Psoas muscle (tissue), 8 donors: ENCODE data around the gene TMPRSS6. TPM values are rescaled to one million over a fixed set of nuclear protein-coding genes. Genes with fewer than 3 reads are reported as not detected.

Experiments used
- ATAC-seq, 4 donors: fragments of 200-7000 bp; cut with Tn5 transposase; one replicate each; pipeline ENCODE4 v1.9.1; 2020; ENCODE audit warnings: moderate library complexity in 3 of 4, mild to moderate bottlenecking in 2 of 4
- DNase-seq, 2 donors: peaks; one replicate each; pipeline ENCODE4 v3.0.0-alpha.2; 2020
- H3K27ac ChIP-seq: fragments of 200-600 bp; one replicate; pipeline ENCODE4 v1.8.0; 2022
- H3K27me3 ChIP-seq, 3 donors: fragments of 200-600 bp in 1 of 3; one replicate each; pipeline versions ENCODE4 v1.6.1 to v1.8.0; 2013 to 2022; ENCODE audit warnings: low read length in 2 of 3, mild to moderate bottlenecking in 2 of 3, moderate library complexity in 1 of 3; ENCODE audit not compliant: insufficient read depth in 3 of 3
- H3K36me3 ChIP-seq, 2 donors: fragments of 200-600 bp in 1 of 2; one replicate each; pipeline versions ENCODE4 v1.6.1 to v1.8.0; 2013 to 2022; ENCODE audit warnings: low read depth in 1 of 2, mild to moderate bottlenecking in 1 of 2, moderate library complexity in 1 of 2; ENCODE audit not compliant: insufficient read depth in 1 of 2
- H3K4me1 ChIP-seq: fragments of 200-600 bp; one replicate; pipeline ENCODE4 v1.8.0; 2022
- H3K4me3 ChIP-seq: fragments of 200-600 bp; one replicate; pipeline ENCODE4 v1.8.0; 2022; ENCODE audit warnings: mild to moderate bottlenecking
- H3K9me3 ChIP-seq: fragments of 200-600 bp; one replicate; pipeline ENCODE4 v1.8.0; 2022
- CTCF ChIP-seq: fragments of 200-600 bp; IDR thresholded peaks from one replicate; pipeline ENCODE4 v1.8.0; 2022; ENCODE audit warnings: antibody characterized with exemption
- WGBS, 3 donors: extraction: QIAGEN DNeasy Blood & Tissue Kit; methylation state at CpG; one replicate each; pipeline versions ENCODE4 v1.1.6 to v1.1.7; 2013; 5-methylcytosine and 5-hydroxymethylcytosine counted together
- intact Hi-C, 2 donors: fragments of 100-400 bp; cut with DNase I; formaldehyde crosslinking; loops; one replicate each; pipeline versions ENCODE4 v1.11.0 to v1.14.2; 2022
- polyA plus RNA-seq, 3 donors: library from polyadenylated mRNA; stranded (reverse); fragments of 200-250 nt; gene quantifications; one replicate each; pipeline ENCODE4 v1.2.3, GENCODE V29; 2013
- total RNA-seq, 4 donors: library from RNA; stranded (reverse); fragmentation: NEBNext Ultra II Directional in 2 of 4; extraction: Animal tissue kit (Norgen Biotek cat#: 25700) in 2 of 4; gene quantifications; one replicate each; pipeline versions ENCODE4 v1.2.1 to v1.2.4, GENCODE V29; 2021 to 2023
- donor health status: healthy with polysubstance abuse.
- donor health status: DM: no; HTN: no; CAD: no; lungs with moderate emphysema.
- donor health status: Bipolar disorder and iron deficiency.
- donor health status: healthy.
- donor health status: DM: yes; HTN: yes; CAD: no.
- donor health status: DM: no; HTN: no; CAD: no.
- donor health status: DM: no; HTN: no; CAD: no.
- donor health status: DM: yes; HTN: yes; CAD: no.

Gene TMPRSS6
- total and polyA plus RNA-seq, 7 donors, result not detected

- WGBS, 3 donors, result 90 to 93% (median 91%) methylated on average over 22 of the region's 22 CpGs
- intact Hi-C loops, result no loop called here
- Histone ChIP-seq H3K27ac (no peak overlapping the region), H3K9me3 (no peaks in the 10 kb centered on the region), H3K4me3 (no peak overlapping the region), H3K27me3 (no peaks in the 10 kb centered on the region), H3K36me3 (peaks cover 4 to 63% of the 10 kb centered on the region in 2 donors), H3K4me1 (no peaks in the 10 kb centered on the region)
- no peak for TF ChIP-seq CTCF
- no peak for DNase-seq
- no peak for ATAC-seq
Observed at GRCh38 chr22:37028692-37029674, 80.5 kb downstream of the TMPRSS6 start.

DNA sequence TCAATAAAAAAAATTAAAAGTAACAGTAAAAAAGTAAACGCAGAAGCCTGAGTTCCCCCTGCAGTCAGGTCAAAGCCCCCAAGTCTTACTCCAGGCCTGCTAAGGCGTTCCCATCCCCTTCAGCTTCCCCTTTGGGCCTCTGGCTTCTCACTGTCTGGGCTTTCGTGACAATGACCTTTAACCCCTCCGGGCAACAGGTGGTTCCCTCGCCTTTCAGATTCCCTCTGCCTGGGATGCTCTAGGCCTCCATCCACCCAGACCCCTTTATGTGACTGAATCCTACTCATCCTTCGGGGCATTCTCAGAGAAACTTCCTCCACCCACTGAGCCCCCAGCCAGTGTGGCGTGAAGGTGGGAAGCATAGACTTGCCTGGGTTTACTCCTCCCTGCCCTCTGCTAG is 82.0 kb downstream of the TMPRSS6 start:
- intact Hi-C loops, result no loop called here
- Histone ChIP-seq H3K36me3 (peaks cover 4 to 63% of the 10 kb centered on the region in 2 donors), H3K4me1 (peaks cover 2% of the 10 kb centered on the region), H3K27ac (no peak overlapping the region), H3K27me3 (no peaks in the 10 kb centered on the region), H3K4me3 (no peak overlapping the region), H3K9me3 (no peaks in the 10 kb centered on the region)
- WGBS, 3 donors, result 86 to 94% (median 86%) methylated on average over 7 of the region's 7 CpGs
- no peak for TF ChIP-seq CTCF
- DNase-seq (no peak), ATAC-seq (no peak)

- Histone ChIP-seq H3K4me1 (peaks cover 13% of the 10 kb centered on the region), H3K27me3 (no peaks in the 10 kb centered on the region), H3K36me3 (peaks cover 4 to 63% of the 10 kb centered on the region in 2 donors), H3K9me3 (no peaks in the 10 kb centered on the region), H3K4me3 (no peak overlapping the region), H3K27ac (no peak overlapping the region)
- ATAC-seq, result no peak
- DNase-seq, result no peak
- TF ChIP-seq CTCF, result no peak
- intact Hi-C loops, result no loop called here
- WGBS, 3 donors, result 78 to 87% (median 82%) methylated on average over 5 of the region's 5 CpGs
Observed at GRCh38 chr22:37026325-37026724, 83.2 kb downstream of the TMPRSS6 start.

DNA sequence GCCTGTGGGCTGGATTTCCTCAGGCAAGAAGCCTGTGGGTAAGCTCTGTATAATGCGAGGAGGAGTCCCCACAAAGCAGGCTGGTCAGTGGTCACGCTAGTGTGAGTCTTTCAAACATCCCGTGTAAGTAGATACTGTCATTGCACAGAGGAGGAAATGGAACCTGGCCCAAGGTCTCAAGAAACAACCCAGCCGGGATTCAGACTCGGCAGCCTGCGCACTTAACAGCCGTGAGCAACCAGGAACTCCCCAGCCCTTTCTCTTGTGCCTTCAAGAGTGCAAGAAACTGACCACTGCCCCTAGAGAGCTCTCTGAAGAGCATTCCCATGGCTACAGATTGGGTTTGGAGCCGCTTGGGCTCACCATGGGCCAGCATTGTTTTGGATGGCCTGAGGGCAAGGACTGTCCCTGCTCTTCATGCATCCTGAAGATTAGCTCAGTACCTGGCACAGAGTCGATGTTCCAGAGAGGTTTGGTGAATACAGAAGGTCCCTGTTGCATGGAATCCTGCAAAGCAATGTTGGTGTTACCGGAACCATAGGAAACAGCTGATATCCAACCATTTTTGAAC is 83.9 kb downstream of the TMPRSS6 start:
- no peak for ATAC-seq
- H3K4me1 ChIP-seq, result peaks cover 21% of the 10 kb centered on the region
- TF ChIP-seq CTCF, result no peak
- intact Hi-C loops, result no loop called here
- WGBS, 3 donors, result 72 to 82% (median 79%) methylated on average over 10 of the region's 10 CpGs
- DNase-seq, result no peak
- no peaks in the 10 kb centered on the region for H3K27me3 ChIP-seq
- no peak overlapping the region for H3K4me3 ChIP-seq
- no peaks in the 10 kb centered on the region for H3K9me3 ChIP-seq
- H3K36me3 ChIP-seq, result peaks cover 4 to 60% of the 10 kb centered on the region in 2 donors
- no peak overlapping the region for H3K27ac ChIP-seq
